GM19455 (cell line): ENCODE results near the gene SAMD13.

ENCODE experiments used
- ATAC-seq: cut with Tn5 transposase; IDR thresholded peaks from one replicate; pipeline ENCODE4 v1.9.1; 2021; ENCODE audit not compliant: unreplicated experiment

Gene SAMD13

DNA sequence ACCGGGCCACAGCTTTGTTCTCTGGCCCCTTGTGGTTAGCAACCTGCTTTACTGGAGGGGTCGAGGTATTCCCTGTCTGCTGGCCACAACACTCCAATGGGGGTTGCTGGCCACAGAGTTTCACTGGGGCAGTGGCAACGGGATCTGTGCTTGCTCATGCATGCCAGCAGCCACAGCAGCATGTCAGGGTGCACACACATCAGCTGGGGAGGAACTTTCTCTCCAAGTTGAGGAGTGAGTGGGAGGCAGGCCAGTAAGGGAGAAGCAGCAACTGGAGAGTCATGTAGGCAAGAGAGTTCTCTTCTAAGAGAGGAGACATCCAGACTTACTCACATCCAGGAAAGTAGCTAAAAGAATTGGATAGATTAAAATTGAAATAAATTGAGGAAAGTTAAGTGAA, 38.0 kb downstream of the SAMD13 start:
- no peak for ATAC-seq

DNA sequence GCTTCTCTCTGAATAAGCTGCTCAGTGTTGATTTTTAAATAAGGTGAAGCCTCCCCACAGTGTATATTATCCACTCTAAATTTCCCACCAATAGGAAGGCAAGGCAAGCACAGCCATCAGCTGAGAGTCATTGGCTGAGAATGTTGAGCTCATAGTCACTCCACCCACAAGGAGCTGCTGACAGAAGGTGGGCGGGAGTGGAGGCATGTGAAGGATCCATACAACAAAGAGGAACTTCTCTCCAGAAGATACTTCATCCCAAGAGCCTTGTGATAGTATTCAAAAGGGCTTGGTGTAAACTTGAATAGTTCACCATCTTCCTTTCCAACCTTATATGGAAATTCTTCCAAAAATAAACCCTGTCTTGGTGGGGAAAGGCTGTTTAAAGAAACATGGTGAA, 42.8 kb downstream of the SAMD13 start:
- no peak for ATAC-seq

DNA sequence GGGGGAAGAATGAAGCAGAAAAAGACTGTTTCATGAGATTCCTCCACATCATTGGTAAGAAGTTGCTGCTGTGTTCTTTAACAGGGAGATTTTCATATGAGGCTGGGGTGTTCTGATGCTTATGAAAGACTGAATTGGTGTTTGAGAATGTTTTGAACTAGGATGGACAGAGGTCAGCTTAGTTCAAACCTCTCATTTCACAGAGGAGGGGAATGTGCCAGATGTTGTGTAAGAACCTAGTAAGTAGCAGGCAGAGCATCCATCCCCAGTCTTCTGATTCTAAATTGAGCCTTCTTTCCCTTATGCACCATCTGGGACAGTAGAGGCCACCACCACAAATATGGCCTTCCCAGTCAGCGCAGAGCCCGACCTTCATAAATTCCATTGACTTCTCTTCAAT, 43.7 kb downstream of the SAMD13 start:
- no peak for ATAC-seq

DNA sequence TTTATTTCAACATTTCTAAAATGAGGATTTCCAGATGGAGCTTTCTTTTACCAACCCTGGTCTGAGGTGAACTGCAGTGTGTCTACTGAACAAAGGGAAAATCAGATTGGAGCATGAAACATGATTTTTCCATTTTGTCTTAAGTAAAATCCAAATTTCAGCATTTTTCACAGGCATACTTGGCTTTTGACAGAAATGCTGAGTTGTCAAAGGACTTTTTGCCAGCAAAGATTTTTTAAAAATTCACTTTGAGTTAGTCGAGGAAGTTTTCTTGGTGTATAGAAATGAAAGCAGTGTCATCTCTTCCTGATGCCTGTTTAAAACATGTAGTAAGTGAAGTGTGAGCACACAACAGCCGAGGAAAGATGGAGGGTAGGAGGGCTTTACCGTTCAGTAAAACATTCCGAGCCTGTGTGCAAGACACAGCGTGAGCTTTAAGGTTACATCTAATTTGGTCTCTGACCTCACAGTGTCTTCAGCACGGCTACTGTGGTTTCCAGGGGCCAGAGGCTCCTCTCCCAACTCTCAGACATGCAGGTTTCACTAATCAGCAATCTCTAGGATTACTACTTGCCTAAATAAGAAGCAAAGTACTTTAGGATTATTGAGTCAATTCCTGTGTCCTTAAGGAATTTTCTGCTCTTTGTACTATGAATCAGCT, 45.9 kb downstream of the SAMD13 start:
- ATAC-seq: no peak

DNA sequence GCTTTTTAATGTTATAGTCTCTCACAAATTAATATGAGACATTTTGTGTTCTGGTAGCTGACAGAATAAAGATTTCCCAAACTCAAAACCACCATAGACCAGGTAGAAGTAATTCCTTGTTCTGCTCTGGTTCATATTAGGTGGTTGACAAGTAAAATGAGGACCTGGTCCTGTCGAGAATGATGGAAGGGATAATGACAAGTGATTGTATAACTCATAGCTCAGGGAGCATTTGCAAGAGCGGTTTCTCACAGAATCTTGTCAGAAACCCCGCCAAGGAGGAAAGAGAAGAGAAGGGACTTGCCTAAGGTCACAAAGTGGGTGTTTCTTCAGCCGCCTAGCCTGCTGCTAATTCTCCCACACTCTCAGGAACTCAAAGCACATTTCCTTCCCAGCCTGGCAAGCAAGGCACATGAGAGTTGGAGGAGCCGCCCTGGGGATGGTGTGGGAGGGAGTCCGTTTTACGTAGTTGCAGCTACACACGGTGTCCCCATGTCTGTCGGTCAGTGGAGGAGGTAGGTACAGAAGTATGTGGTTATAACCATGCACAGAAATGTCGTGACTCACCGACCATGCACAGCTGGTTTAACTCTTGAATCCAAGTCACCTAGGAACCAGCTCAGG, 46.5 kb downstream of the SAMD13 start:
- ATAC-seq: no peak

DNA sequence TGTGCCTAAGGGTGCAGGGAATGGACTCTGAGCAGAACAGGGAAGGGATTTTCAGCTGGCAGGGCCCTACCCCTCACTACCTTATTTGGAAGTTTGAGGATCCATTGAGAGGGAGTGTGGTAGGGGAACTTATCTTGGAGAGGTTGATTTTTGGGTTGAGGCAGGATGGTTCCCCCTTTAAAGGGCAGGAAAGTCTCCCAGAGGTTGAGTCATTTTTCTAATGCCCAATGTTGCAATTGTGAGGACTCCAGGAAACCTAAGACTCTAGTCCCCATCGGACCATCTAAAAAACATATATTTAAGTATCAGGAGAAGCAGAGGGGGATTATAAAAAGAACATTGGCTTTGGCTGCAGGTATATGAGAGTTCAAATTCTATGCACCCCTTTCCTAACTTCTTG, 47.3 kb downstream of the SAMD13 start:
- ATAC-seq: no peak

DNA sequence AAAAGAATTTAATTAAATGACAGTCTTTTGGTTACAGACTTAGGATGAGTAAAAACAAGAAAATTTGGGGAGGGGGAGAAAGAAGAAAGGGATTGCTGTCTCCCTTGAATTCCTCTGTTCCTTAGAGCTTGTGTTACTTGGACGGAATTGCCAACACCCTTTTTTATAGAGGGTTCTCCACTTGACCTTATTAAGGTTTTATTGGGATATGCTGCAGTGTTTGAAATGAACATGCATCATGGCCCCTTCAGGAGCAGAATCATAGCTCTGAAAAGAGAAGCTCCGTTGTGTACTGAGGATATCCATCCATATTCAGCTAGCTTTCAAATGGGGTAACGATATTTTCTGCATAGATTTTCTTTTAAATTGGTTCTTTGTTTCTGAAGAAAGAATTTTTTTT, 48.6 kb downstream of the SAMD13 start:
- ATAC-seq: no peak

DNA sequence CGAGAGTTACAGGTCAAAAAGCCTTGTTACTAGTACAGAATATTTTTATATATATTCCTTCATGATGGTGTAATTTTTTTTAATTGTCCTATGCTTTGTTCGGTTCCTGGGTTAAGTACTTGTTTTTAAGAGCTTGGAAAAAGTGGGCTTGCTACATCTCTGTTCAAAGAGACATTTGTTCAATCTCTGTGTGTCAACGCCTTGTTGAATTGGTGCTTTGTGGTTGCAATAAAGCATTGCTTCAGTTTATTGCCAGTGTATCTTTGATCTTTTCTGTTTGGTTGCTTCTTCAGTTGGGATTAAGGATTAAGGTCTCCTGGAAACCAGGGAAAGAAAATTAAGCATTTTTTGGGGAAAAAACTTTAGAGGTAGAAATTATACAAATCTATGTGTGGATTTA, 49.0 kb downstream of the SAMD13 start:
- ATAC-seq: no peak

DNA sequence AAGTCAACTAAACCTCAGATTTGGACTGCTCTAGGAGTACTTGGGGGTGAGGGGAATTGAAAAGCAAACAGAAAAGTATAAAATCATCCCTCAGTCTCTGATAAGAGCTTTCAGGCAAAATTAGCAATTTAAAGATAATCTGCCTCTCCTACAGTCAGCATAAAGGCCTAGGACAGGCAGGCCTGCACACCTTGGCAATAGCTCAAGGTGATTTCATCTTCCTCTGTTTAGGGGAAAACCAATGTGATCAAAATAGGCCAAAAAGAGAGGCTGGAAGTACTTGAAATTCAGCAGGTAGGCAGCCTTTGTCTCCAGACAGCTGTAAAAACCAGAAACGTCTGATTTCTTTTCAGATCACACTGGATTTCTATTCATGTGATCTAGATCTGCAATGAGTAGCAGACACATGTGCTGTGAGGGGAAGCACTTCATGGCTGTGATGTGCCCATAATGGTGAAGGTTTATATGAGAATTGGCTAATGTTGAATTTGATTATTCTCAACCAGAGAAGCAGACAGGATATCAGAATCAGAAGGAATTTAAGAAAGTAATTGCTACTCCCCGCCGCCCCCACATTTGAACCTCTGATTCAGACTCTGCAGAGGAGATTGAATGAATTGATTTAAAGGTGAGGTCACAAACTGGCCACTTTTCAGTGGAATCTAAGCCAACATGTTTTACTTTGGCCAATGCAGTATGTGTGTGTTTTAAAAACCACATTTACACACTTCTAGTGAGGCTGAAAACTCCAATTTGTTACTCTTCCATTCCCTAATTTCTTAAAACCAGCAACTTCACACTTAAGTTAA, 51.0 kb downstream of the SAMD13 start:
- ATAC-seq: no peak

DNA sequence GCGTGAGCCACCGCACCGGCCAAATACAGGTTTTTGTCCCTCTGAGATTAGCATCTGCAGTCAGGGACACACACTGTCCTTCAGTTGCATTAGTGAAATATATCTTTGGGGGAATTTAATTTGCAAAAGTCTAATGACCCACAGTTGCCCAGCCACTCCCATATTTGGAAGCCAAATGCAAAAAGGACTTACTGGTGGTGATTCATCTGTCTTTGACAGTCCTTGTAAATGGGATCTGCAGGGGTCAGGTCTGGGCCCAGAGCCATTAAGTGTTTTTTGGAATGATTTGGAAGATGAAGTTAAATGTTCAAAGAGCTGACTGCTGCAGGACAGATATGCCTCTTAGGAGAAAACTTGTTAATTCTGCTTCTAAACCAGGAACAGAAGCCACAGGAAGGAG, 52.2 kb downstream of the SAMD13 start:
- ATAC-seq: no peak

DNA sequence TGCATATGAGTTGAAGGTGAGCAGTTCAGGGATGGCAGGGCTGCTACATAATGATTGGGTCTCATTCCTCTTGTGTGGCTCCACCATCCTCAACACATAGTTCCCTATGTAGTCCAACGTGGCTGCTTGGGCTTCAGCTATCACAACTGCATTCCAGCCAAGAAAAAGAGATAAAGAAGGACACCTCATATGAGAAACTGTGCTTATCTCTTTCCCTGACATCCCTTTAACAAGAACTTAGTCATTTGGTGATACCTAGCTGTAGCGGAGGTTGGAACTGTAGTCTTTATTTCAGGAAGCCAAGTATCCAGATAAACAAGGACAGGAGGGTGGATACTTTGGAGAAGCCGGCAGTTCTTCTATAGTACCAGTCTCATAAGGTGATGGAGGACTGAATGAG, 54.0 kb downstream of the SAMD13 start:
- ATAC-seq: no peak

DNA sequence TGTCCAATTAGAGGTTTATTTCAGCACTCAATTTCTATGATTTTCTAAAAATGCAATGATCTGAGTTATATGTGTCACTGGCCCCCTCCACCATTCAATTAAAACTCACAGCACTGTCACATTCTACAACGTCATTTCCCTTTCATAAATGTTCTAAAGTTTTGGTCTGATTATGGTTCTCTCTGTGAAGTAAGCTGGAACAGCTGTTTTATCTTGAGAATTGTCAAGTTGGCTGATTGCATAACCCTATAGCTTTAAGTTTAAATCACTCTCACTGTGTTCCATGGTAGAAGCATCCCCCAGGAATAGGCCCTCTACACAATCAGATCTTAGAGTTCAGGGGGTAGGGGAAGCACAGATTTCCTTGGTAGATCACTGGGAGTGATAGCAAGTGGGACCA, 55.4 kb downstream of the SAMD13 start:
- ATAC-seq: no peak

DNA sequence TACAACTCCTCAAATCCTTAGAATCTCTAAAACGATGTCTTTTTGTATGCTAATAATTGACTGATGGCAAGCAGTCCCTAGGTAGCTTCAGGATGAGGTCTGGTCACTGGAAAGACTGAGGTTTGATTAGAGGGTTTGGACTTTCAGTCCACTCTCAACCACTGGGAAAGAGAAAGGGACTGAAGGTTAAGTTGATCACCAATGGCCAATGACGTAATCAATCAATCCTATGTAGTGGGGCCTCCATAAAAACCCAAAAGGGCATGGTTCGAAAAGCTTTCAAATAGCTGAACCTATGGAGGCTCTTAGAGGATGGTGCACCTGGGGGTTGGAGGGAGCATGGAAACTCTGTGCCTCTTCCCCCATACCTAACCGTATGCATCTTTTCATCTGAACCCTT, 57.2 kb downstream of the SAMD13 start:
- no peak for ATAC-seq

DNA sequence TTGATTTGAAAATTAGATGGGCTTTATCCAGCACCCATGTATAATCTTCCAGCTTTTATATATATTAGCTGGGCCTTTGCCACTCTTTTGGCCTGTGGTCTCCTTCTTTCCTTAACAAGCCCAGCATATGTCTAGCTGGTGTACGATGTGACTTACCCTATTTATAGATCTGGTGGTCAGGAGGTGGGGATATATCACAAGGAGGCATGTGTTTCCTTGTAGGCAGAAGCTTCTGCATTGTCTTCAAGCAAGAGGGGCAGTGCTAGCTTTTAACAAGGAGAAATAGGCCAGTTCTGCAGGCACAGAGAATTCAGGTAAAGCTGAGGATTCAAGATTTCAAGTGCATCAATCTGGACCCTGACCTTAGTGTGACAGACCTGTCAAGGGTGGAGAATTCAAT, 58.8 kb downstream of the SAMD13 start:
- ATAC-seq: no peak

DNA sequence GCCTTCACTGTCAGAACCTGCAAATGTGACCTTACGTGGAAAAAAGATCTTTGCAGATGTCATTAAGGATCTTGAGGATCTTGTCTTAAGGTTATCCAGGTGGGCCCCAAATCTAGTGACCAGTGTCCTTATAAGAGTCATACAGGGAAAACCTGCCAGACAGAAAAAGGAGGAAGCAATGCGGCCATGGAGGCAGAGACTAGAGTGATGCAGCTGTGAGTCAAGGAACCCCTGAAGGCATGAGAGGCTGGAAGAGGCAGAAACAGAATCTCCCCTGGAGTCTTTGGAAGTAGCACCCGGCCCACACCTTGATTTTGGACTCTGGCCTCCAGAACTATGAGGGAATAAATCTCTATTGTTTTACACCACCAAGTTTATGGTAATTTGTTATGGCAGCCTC, 60.3 kb downstream of the SAMD13 start:
- no peak for ATAC-seq

DNA sequence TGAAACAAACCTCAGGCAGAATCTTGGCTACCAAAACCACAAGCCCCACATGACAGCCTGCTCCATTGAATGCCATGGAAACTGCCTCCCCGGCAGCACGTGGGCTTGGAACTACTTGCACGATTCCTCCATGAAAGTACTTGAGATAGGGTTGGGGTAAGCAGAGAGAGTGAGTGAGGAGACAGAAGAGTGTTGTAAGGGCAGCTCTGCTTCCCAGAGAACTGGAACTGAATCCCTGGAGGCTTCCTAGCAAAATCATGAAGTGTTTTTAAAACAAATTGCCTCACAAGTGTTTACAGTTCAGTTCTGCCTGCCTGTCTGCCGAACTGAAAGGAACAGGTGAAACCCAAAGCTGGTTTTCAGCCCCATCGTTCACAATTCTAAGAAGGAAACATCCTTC, 61.5 kb downstream of the SAMD13 start:
- no peak for ATAC-seq

DNA sequence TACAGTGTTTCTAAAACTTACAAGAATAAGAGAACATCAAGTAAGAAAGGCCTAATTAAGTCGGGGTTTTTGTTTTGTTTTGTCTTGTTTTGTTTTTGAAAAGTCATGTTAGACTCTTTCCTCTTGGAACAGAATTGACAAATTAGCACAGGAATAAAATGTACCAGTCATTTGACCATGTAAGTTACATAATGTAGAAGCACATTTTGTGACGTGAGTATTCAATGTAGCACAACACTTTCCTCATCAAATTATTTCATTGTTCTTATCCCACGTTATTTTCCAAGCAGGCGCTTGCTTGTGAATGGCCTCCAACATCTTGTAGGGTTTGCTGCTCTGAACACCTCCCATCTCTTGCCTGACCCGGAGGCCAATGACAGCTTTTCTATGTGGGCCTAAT, 62.1 kb downstream of the SAMD13 start:
- ATAC-seq: no peak

DNA sequence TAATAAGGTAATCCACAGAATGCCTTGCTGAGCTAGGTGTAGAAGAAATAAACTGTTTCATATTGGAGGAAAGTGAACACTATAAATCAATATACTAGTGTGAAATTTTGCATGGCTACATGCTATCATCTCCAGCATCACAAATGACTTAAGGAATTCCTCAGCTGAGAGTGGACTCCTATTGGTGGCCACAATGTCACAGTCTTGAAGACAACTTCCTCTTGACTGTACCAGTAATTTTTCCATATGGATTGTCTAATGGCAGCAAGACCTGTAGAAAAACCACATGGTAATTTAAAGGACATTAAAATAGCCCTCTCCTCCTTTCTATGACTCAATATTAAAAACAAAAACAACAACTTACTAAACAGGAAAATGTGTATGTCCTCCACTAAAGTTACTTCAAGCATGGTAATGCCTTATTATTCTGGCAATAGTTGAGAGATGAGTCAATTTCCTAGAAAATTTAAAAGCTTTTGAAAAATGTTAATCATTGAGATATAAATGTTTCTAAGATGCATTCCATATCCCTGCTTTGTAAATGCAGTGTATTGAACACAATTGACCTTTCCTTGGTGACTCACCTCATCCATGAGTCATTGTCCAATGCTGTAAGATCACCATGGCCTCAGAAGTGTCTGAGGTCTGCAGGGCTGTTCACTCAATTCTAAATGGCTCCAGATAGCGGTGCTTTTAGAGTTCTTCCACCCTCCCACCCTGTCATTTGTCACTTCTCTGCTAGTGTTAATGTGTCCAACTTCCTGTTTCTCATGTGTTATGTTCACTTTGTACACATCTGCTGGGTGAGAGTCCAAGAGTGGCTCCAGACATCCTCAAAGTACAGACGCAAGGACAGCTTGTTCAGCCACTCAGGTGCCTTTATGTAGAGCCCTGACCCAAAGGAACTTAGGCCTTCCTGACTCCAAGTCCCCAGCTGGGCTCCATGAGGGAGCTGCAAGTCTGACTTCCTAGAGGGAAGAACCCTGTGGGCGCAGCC, 64.0 kb downstream of the SAMD13 start:
- ATAC-seq: no peak

DNA sequence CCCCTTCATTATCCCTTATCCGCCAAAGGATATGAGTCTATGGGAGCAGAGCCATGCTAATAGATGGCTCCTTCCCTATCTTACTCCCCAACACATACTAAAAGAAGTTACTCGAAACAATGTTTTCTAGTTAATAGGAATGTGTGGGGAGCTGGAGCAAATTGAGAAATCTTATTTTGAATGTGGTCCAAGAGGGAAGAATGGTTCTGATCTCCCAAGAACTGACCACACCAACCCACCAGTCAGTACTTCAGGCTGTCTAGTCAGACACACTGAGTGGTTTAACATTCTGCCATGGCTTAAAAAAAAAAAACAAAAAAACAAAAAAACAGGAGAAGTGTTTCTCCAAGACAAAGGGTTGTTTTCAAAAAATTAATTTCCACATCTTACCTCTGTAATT, 65.3 kb downstream of the SAMD13 start:
- ATAC-seq: no peak

DNA sequence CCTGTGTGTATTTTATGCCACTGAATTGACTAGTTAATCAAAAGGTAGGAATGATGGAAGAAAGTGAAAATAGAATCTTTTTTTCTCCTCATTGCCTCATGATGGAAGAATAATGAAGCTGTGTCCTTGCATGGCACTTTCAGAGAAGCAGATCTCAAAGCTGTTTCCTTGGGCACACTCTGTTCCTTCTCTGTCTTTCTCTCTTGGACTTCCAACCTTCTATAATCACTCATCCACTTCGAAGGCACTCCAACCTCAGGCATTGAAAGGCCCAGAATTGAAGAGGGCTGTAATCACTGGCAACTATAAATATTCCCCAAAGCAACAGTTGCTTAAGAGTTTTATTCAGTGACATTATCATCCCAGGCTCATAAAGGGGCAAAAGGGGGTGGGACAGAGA, 65.7 kb downstream of the SAMD13 start:
- no peak for ATAC-seq

DNA sequence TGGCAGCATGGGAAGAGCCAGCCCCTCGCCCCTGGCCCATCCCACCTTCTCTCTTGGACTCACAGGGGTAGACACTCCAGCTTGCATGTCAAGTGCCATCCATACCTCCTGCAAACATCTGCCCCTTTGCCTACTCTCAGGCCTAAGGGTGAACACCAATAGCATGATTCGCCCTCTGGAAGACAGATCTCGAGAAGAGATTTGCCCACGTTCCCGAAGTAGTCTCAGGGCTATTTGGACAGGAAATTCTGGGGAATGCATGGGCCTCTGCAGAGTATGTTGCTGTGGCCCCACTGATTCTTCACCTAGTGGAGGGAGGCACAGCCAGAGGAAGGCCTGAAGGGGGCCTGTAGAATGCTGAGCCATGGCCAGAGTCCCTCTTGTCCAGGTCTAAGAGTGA, 66.9 kb downstream of the SAMD13 start:
- ATAC-seq: no peak
